B cell (primary cell): ENCODE measurements around the gene ECI1. TPM values are rescaled to one million over a fixed set of nuclear protein-coding genes. Genes with fewer than 3 reads are reported as not detected.

Experiments
- ATAC-seq: fragments of 200-7000 bp; cut with Tn5 transposase; one replicate; pipeline ENCODE4 v1.10.0; 2021; ENCODE audit warnings: low read depth, mild to moderate bottlenecking, moderate number of reproducible peaks, moderate library complexity
- CTCF ChIA-PET: fragments of 350-600 bp; sonication (Branson Sonifier 250); formaldehyde crosslinking; loops from one replicate; lab custom pipeline; 2021; ENCODE audit warnings: antibody characterized with exemption, inconsistent platforms; lab: Charles Lee
- POLR2A ChIA-PET: fragments of 350-600 bp; sonication (Branson Sonifier 250); formaldehyde crosslinking; loops from one replicate; lab custom pipeline; 2021; ENCODE audit warnings: antibody characterized with exemption; lab: Charles Lee
- DNase-seq: peaks from one replicate; pipeline ENCODE4 v3.0.0; 2013
- H2AFZ ChIP-seq: 2 replicates; pipeline ENCODE4 v1.6.1; 2012; ENCODE audit warnings: mild to moderate bottlenecking, low read depth, low read length; ENCODE audit not compliant: insufficient read depth, poor library complexity, severe bottlenecking
- H3K27ac ChIP-seq, 2 donors: 1 replicate in 1 of 2; 2 replicates in 1 of 2; pipeline ENCODE4 v1.5.1; 2012 to 2013; ENCODE audit warnings: low read length in 2 of 2, mild to moderate bottlenecking in 2 of 2, moderate library complexity in 1 of 2
- H3K27me3 ChIP-seq, 4 experiments: fragments of 200-600 bp in 1 of 4; sonication (generic) in 1 of 4; replicated peaks in 1 of 4; 1 replicate in 2 of 4; 2 replicates in 2 of 4; pipeline versions ENCODE4 v1.6.1 to v1.7.0; 2013 to 2016; ENCODE audit warnings: low read length in 3 of 4, mild to moderate bottlenecking in 2 of 4, mixed read lengths in 1 of 4, moderate library complexity in 1 of 4; ENCODE audit not compliant: insufficient read depth in 4 of 4, control insufficient read depth in 3 of 4; ENCODE audit errors: control extremely low read depth in 1 of 4
- H3K36me3 ChIP-seq, 2 experiments: replicated peaks in 1 of 2; 1 replicate in 1 of 2; 2 replicates in 1 of 2; pipeline versions ENCODE4 v1.6.1 to v1.7.1; 2013; ENCODE audit warnings: low read length in 1 of 2; ENCODE audit not compliant: insufficient read depth in 2 of 2, control insufficient read depth in 1 of 2; ENCODE audit errors: control extremely low read depth in 1 of 2, extremely low read depth in 1 of 2
- H3K4me1 ChIP-seq, 2 donors: fragments of 200-600 bp in 1 of 2; sonication (generic) in 1 of 2; 1 replicate in 1 of 2; 2 replicates in 1 of 2; pipeline versions ENCODE4 v1.5.1 to v1.6.1; 2013 to 2017; ENCODE audit warnings: low read length in 2 of 2; ENCODE audit not compliant: control insufficient read depth in 2 of 2, insufficient read depth in 2 of 2
- H3K4me2 ChIP-seq: replicated peaks from 2 replicates; pipeline ENCODE3; 2012; ENCODE audit warnings: mild to moderate bottlenecking, low read depth, low read length; ENCODE audit not compliant: poor library complexity, severe bottlenecking
- H3K4me3 ChIP-seq, 5 experiments: fragments of 200-600 bp in 1 of 5; sonication (generic) in 1 of 5; 1 replicate in 3 of 5; 2 replicates in 2 of 5; pipeline versions ENCODE4 v1.5.1 to v1.7.0; 2011 to 2016; ENCODE audit warnings: low read length in 4 of 5, mild to moderate bottlenecking in 4 of 5, low read depth in 2 of 5, control low read depth in 1 of 5, moderate library complexity in 1 of 5; ENCODE audit not compliant: insufficient read depth in 1 of 5; ENCODE audit errors: control extremely low read depth in 1 of 5, extremely low read depth in 1 of 5
- H3K79me2 ChIP-seq: fragments of 200-600 bp; sonication (generic); one replicate; pipeline ENCODE4 v1.6.0; 2016; ENCODE audit warnings: low read length; ENCODE audit not compliant: control insufficient read depth, insufficient read depth
- H3K9ac ChIP-seq: fragments of 200-600 bp; sonication (generic); 2 replicates; pipeline ENCODE4 v1.6.1; 2017; ENCODE audit warnings: mild to moderate bottlenecking, low read length, moderate library complexity
- H3K9me3 ChIP-seq, 3 donors: one replicate each; pipeline versions ENCODE4 v1.6.1 to v1.7.1; 2013; ENCODE audit warnings: low read length in 2 of 3; ENCODE audit not compliant: control insufficient read depth in 2 of 3, insufficient read depth in 1 of 3; ENCODE audit errors: control extremely low read depth in 1 of 3
- H4K20me1 ChIP-seq: 2 replicates; pipeline ENCODE4 v1.6.0; 2012; ENCODE audit warnings: mild to moderate bottlenecking, low read length; ENCODE audit not compliant: insufficient read depth, control insufficient read depth, poor library complexity, severe bottlenecking
- H3K27ac Mint-ChIP-seq: one replicate; pipeline ENCODE4 v1.8.0; 2021; ENCODE audit warnings: mixed read lengths
- H3K27me3 Mint-ChIP-seq: one replicate; pipeline ENCODE4 v1.8.0; 2021; ENCODE audit warnings: mixed read lengths
- H3K4me1 Mint-ChIP-seq: one replicate; pipeline ENCODE4 v1.8.0; 2021; ENCODE audit warnings: mixed read lengths
- H3K4me3 Mint-ChIP-seq: one replicate; pipeline ENCODE4 v1.8.0; 2021; ENCODE audit warnings: mixed read lengths
- H3K9me3 Mint-ChIP-seq: one replicate; pipeline ENCODE4 v1.8.0; 2022; ENCODE audit warnings: mixed read lengths; ENCODE audit not compliant: insufficient read depth
- EZH2 ChIP-seq: IDR thresholded peaks from 2 replicates; pipeline ENCODE4 v1.6.1; 2012; ENCODE audit warnings: borderline replicate concordance, low read depth, mild to moderate bottlenecking, moderate library complexity, low read length; ENCODE audit not compliant: insufficient read depth, poor library complexity, severe bottlenecking
- WGBS: methylation state at CpG from one replicate; pipeline ENCODE4 v1.1.5; 2013; ENCODE audit warnings: missing lambda C conversion rate; ENCODE audit not compliant: insufficient coverage; 5-methylcytosine and 5-hydroxymethylcytosine counted together
- intact Hi-C: fragments of 100-400 bp; cut with micrococcal nuclease; formaldehyde crosslinking; loops from one replicate; pipeline ENCODE4 v1.10.0; 2022
- polyA plus RNA-seq: library from polyadenylated mRNA; depleted of rRNA; stranded (reverse); fragments of >200 nt; gene quantifications from 2 replicates; pipeline ENCODE4 v1.2.3, GENCODE V29; 2012
- total RNA-seq, 2 donors: library from RNA; stranded (reverse); fragments of 120-200 nt in 1 of 2; gene quantifications; 1 replicate in 1 of 2; 2 replicates in 1 of 2; pipeline versions ENCODE4 v1.2.3 to v1.2.4, GENCODE V29; 2013 to 2022
- TF ChIP-seq, protein P1 (sequence below): fragments of 200-600 bp; IDR thresholded peaks from one replicate; pipeline ENCODE4 v1.8.0; 2022; ENCODE audit warnings: antibody characterized with exemption, mild to moderate bottlenecking

ECI1 gene
- total and polyA plus RNA-seq, 2 donors (not counting 1 experiment from before 2014, with no cell fraction given) = 34.3 to 38.4 TPM

- H3K27me3 Mint-ChIP-seq = no peaks in the 10 kb centered on the region
- Histone ChIP-seq H3K4me3 (no peak overlapping the region), H4K20me1 (no peaks in the 10 kb centered on the region), H3K9ac (no peak overlapping the region), H3K9me3 (no peaks in the 10 kb centered on the region), H3K4me1 (no peaks in the 10 kb centered on the region), H3K27ac (no peak overlapping the region), H3K36me3 (no peaks in the 10 kb centered on the region), H3K79me2 (no peaks in the 10 kb centered on the region), H2AFZ (no peak overlapping the region), H3K27me3 (no peaks in the 10 kb centered on the region), H3K4me2 (no peak overlapping the region)
- TF ChIP-seq, protein P1, sequence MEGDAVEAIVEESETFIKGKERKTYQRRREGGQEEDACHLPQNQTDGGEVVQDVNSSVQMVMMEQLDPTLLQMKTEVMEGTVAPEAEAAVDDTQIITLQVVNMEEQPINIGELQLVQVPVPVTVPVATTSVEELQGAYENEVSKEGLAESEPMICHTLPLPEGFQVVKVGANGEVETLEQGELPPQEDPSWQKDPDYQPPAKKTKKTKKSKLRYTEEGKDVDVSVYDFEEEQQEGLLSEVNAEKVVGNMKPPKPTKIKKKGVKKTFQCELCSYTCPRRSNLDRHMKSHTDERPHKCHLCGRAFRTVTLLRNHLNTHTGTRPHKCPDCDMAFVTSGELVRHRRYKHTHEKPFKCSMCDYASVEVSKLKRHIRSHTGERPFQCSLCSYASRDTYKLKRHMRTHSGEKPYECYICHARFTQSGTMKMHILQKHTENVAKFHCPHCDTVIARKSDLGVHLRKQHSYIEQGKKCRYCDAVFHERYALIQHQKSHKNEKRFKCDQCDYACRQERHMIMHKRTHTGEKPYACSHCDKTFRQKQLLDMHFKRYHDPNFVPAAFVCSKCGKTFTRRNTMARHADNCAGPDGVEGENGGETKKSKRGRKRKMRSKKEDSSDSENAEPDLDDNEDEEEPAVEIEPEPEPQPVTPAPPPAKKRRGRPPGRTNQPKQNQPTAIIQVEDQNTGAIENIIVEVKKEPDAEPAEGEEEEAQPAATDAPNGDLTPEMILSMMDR = no peak
- no peak for TF ChIP-seq EZH2
- no peak overlapping the region for H3K27ac Mint-ChIP-seq
- H3K4me1 Mint-ChIP-seq = no peaks in the 10 kb centered on the region
- intact Hi-C loops = no loop called here
- ChIA-PET POLR2A (no interaction called here), CTCF (no interaction called here)
- 92% methylated on average over 35 of the region's 35 CpGs for WGBS
- no peak overlapping the region for H3K4me3 Mint-ChIP-seq
- no peak for ATAC-seq
- H3K9me3 Mint-ChIP-seq = no peaks in the 10 kb centered on the region
- DNase-seq = no peak
These were observed 36.6 kb upstream of the ECI1 start for GRCh38 chr16:2287916-2288547.

DNA sequence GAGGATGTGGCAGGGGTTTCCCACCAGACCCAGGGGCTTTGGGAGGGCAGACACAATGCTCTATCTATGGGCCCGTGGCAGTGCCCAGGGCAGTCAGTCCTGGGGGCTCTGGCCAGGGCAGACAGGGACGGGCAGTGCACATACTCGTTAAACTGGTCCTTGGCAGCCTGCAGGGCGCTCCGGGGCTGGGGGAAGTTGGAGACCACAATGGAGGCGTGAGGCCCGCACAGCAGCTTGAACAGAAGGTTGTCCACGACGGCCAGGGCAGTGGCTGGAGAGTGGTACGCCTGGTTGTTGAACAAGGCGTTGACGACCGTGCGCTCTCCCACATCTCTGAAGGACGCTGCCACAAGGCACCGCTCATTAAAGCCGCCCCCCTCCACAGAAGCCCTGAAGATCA lies 35.2 kb upstream of the ECI1 start:
- H3K9me3 ChIP-seq = no peaks in the 10 kb centered on the region
- WGBS = 93% methylated on average over 17 of the region's 17 CpGs

More for the DNA sequence above, 35.2 kb upstream of the ECI1 start:
- H3K27me3 Mint-ChIP-seq = no peaks in the 10 kb centered on the region
- Histone ChIP-seq H3K27ac (no peak overlapping the region), H4K20me1 (no peaks in the 10 kb centered on the region), H3K4me3 (no peak overlapping the region), H3K9ac (no peak overlapping the region), H3K4me2 (no peak overlapping the region), H3K36me3 (no peaks in the 10 kb centered on the region), H2AFZ (no peak overlapping the region), H3K79me2 (no peaks in the 10 kb centered on the region), H3K27me3 (no peaks in the 10 kb centered on the region), H3K4me1 (no peaks in the 10 kb centered on the region)
- TF ChIP-seq EZH2 = no peak
- TF ChIP-seq, protein P1 = no peak
- intact Hi-C loops = no loop called here
- CTCF ChIA-PET = no interaction called here
- POLR2A ChIA-PET = no interaction called here
- H3K4me1 Mint-ChIP-seq = no peaks in the 10 kb centered on the region
- no peak overlapping the region for H3K27ac Mint-ChIP-seq
- DNase-seq (no peak), ATAC-seq (no peak)
- H3K9me3 Mint-ChIP-seq = no peaks in the 10 kb centered on the region
- H3K4me3 Mint-ChIP-seq = no peak overlapping the region
